DND-41 (cell line): ENCODE measurements around the gene CES3.

Source experiments
- EZH2 ChIP-seq: IDR thresholded peaks from 3 replicates; pipeline ENCODE4 v1.6.1; 2012; ENCODE audit warnings: borderline replicate concordance, low read depth, mild to moderate bottlenecking, moderate library complexity, low read length, inconsistent platforms; ENCODE audit not compliant: severe bottlenecking
- TF ChIP-seq, protein P1 (sequence below): IDR thresholded peaks from 2 replicates; pipeline ENCODE4 v1.5.1; 2012; ENCODE audit warnings: borderline replicate concordance, low read length, moderate library complexity, mild to moderate bottlenecking; ENCODE audit not compliant: poor library complexity, severe bottlenecking; ENCODE audit errors: extremely low read depth

DNA sequence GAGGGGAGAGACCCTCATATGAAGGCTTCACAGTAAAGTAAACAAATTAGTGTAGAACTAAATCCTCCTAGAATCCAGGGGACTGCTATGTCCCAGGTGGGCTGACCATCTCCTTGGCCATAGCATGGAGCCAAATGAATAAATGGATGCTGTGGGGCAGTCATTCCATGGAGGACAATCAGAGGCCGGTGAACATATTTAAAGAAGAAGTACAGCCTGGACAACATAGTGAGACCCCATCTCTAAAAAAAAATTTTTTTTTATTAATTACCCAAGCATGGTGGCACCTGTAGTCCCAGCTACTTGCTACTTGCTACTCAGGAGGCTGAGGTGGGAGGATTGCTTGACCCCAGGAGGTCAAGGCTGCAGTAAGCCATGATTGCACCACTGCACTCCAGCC, 62.6 kb downstream of the CES3 start:
- TF ChIP-seq, protein P1, sequence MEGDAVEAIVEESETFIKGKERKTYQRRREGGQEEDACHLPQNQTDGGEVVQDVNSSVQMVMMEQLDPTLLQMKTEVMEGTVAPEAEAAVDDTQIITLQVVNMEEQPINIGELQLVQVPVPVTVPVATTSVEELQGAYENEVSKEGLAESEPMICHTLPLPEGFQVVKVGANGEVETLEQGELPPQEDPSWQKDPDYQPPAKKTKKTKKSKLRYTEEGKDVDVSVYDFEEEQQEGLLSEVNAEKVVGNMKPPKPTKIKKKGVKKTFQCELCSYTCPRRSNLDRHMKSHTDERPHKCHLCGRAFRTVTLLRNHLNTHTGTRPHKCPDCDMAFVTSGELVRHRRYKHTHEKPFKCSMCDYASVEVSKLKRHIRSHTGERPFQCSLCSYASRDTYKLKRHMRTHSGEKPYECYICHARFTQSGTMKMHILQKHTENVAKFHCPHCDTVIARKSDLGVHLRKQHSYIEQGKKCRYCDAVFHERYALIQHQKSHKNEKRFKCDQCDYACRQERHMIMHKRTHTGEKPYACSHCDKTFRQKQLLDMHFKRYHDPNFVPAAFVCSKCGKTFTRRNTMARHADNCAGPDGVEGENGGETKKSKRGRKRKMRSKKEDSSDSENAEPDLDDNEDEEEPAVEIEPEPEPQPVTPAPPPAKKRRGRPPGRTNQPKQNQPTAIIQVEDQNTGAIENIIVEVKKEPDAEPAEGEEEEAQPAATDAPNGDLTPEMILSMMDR = no peak
- TF ChIP-seq EZH2 = no peak
